HEK293 (cell line): ENCODE results near the gene NTN4.

Source experiments
- CTCF ChIA-PET: fragments of 350-600 bp; formaldehyde crosslinking; extraction: SDS; loops from one replicate; lab custom pipeline; 2021; ENCODE audit warnings: antibody characterized with exemption; lab: Yijun Ruan, JAX
- POLR2A ChIA-PET: fragments of 300-600 bp; formaldehyde crosslinking; extraction: SDS; loops from one replicate; lab custom pipeline; 2020; ENCODE audit warnings: antibody characterized with exemption, inconsistent platforms; lab: Yijun Ruan, JAX
- H3K27ac ChIP-seq: fragments of 200-500 bp; sonication (Bioruptor generic); 2 replicates; pipeline ENCODE4 v1.5.1; 2014; ENCODE audit warnings: low read depth, low read length, control low read depth, inconsistent platforms; ENCODE audit errors: extremely low read depth
- H3K36me3 ChIP-seq, 2 experiments: fragments of 200-500 bp in 1 of 2; sonication (Bioruptor generic) in 1 of 2; 1 replicate in 1 of 2; 2 replicates in 1 of 2; pipeline ENCODE4 v1.5.1; 2014 to 2017; ENCODE audit warnings: inconsistent platforms in 2 of 2, low read length in 2 of 2; ENCODE audit not compliant: control insufficient read depth in 2 of 2, insufficient read depth in 1 of 2
- H3K4me1 ChIP-seq: fragments of 200-500 bp; sonication (Bioruptor generic); 2 replicates; pipeline ENCODE4 v1.5.1; 2014; ENCODE audit warnings: mild to moderate bottlenecking, low read length, inconsistent platforms; ENCODE audit not compliant: control insufficient read depth, insufficient read depth
- H3K4me3 ChIP-seq: 2 replicates; pipeline ENCODE4 v1.5.1; 2011; ENCODE audit warnings: low read depth, mild to moderate bottlenecking, control low read depth, low read length, moderate library complexity
- H3K9me3 ChIP-seq: fragments of 200-500 bp; sonication (Bioruptor generic); 2 replicates; pipeline ENCODE4 v1.5.1; 2014; ENCODE audit warnings: low read depth, low read length, inconsistent platforms; ENCODE audit not compliant: control insufficient read depth, insufficient read depth
- KLF7 ChIP-seq: fragments of 450-650 bp; formaldehyde crosslinking; IDR thresholded peaks from 2 replicates; pipeline ENCODE4 v1.5.1; 2016; ENCODE audit warnings: missing biosample characterization, missing genetic modification characterization, borderline replicate concordance
- MEIS1 ChIP-seq: sonication (generic); formaldehyde crosslinking; IDR thresholded peaks from 2 replicates; pipeline ENCODE4 v1.8.1; 2022; ENCODE audit warnings: missing genetic modification reagents, mild to moderate bottlenecking, borderline replicate concordance
- SP2 ChIP-seq: fragments of 450-650 bp; formaldehyde crosslinking; IDR thresholded peaks from 2 replicates; pipeline ENCODE4 v1.5.1; 2016; ENCODE audit warnings: missing biosample characterization, missing genetic modification characterization
- TCF7L2 ChIP-seq: IDR thresholded peaks from 2 replicates; pipeline ENCODE4 v1.6.1; 2011; ENCODE audit warnings: low read depth, mild to moderate bottlenecking, inconsistent platforms, low read length, moderate library complexity, borderline replicate concordance
- ZBTB17 ChIP-seq: fragments of 450-650 bp; formaldehyde crosslinking; IDR thresholded peaks from 2 replicates; pipeline ENCODE4 v1.5.1; 2016; ENCODE audit warnings: missing biosample characterization, missing genetic modification characterization
- ZNF366 ChIP-seq: fragments of 450-650 bp; formaldehyde crosslinking; conservative IDR thresholded peaks from 2 replicates; pipeline ENCODE4 v1.5.1; 2016; ENCODE audit warnings: missing biosample characterization, missing genetic modification characterization
- ZNF544 ChIP-seq: fragments of 450-650 bp; formaldehyde crosslinking; IDR thresholded peaks from 2 replicates; pipeline ENCODE4 v1.5.0; 2017; ENCODE audit warnings: missing biosample characterization, missing genetic modification characterization
- ZNF580 ChIP-seq: fragments of 450-650 bp; formaldehyde crosslinking; IDR thresholded peaks from 2 replicates; pipeline ENCODE4 v1.5.1; 2016; ENCODE audit warnings: missing biosample characterization, missing genetic modification characterization
- ZNF624 ChIP-seq: fragments of 450-650 bp; formaldehyde crosslinking; IDR thresholded peaks from 2 replicates; pipeline ENCODE4 v1.5.1; 2017; ENCODE audit warnings: missing biosample characterization, missing genetic modification characterization
- ZNF660 ChIP-seq: fragments of 450-650 bp; IDR thresholded peaks from 2 replicates; pipeline ENCODE4 v1.5.1; 2018; ENCODE audit warnings: missing biosample characterization, mild to moderate bottlenecking, missing genetic modification characterization
- ZNF664 ChIP-seq: fragments of 450-650 bp; formaldehyde crosslinking; IDR thresholded peaks from 2 replicates; pipeline ENCODE4 v1.5.1; 2016; ENCODE audit warnings: missing biosample characterization, missing genetic modification characterization
- ZNF792 ChIP-seq: fragments of 450-650 bp; formaldehyde crosslinking; IDR thresholded peaks from 2 replicates; pipeline ENCODE4 v1.5.1; 2016; ENCODE audit warnings: missing biosample characterization, missing genetic modification characterization
- ZNF843 ChIP-seq: fragments of 450-650 bp; formaldehyde crosslinking; IDR thresholded peaks from 2 replicates; pipeline ENCODE4 v1.5.1; 2016; ENCODE audit warnings: missing biosample characterization, missing genetic modification characterization
- TF ChIP-seq, protein P1 (sequence below): fragments of 450-650 bp; formaldehyde crosslinking; IDR thresholded peaks from 2 replicates; pipeline ENCODE4 v1.5.1; 2017; ENCODE audit warnings: missing biosample characterization, missing genetic modification characterization
- TF ChIP-seq, protein P2 (sequence below): fragments of 450-650 bp; formaldehyde crosslinking; IDR thresholded peaks from 2 replicates; pipeline ENCODE4 v1.5.1; 2016; ENCODE audit warnings: missing biosample characterization, missing genetic modification characterization
- TF ChIP-seq, protein P3 (sequence below): fragments of 450-650 bp; formaldehyde crosslinking; IDR thresholded peaks from 2 replicates; pipeline ENCODE4 v1.5.1; 2017; ENCODE audit warnings: missing biosample characterization, mild to moderate bottlenecking, missing genetic modification characterization, moderate library complexity
- TF ChIP-seq, protein P4 (sequence below): fragments of 450-650 bp; formaldehyde crosslinking; IDR thresholded peaks from 2 replicates; pipeline ENCODE4 v1.5.1; 2017; ENCODE audit warnings: missing biosample characterization, missing genetic modification characterization

The NTN4 gene

GRCh38 chr12:95710386-95710785 lies 80.2 kb downstream of the NTN4 start:
- Histone ChIP-seq H3K4me1 (peaks cover 15% of the 10 kb centered on the region), H3K36me3 (no peaks in the 10 kb centered on the region; a peak in 1 of 3 replicates), H3K4me3 (no peak overlapping the region), H3K27ac (no peak overlapping the region), H3K9me3 (no peaks in the 10 kb centered on the region)
- ChIA-PET CTCF (no interaction called here), POLR2A (no interaction called here)
- TF ChIP-seq, protein P1, sequence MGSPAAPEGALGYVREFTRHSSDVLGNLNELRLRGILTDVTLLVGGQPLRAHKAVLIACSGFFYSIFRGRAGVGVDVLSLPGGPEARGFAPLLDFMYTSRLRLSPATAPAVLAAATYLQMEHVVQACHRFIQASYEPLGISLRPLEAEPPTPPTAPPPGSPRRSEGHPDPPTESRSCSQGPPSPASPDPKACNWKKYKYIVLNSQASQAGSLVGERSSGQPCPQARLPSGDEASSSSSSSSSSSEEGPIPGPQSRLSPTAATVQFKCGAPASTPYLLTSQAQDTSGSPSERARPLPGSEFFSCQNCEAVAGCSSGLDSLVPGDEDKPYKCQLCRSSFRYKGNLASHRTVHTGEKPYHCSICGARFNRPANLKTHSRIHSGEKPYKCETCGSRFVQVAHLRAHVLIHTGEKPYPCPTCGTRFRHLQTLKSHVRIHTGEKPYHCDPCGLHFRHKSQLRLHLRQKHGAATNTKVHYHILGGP (tag by site-specific recombination) = no peak

- Histone ChIP-seq H3K4me3 (no peak overlapping the region), H3K36me3 (no peaks in the 10 kb centered on the region; a peak in 1 of 3 replicates), H3K4me1 (peaks cover 15% of the 10 kb centered on the region), H3K9me3 (no peaks in the 10 kb centered on the region), H3K27ac (no peak overlapping the region)
- TF ChIP-seq, protein P2, sequence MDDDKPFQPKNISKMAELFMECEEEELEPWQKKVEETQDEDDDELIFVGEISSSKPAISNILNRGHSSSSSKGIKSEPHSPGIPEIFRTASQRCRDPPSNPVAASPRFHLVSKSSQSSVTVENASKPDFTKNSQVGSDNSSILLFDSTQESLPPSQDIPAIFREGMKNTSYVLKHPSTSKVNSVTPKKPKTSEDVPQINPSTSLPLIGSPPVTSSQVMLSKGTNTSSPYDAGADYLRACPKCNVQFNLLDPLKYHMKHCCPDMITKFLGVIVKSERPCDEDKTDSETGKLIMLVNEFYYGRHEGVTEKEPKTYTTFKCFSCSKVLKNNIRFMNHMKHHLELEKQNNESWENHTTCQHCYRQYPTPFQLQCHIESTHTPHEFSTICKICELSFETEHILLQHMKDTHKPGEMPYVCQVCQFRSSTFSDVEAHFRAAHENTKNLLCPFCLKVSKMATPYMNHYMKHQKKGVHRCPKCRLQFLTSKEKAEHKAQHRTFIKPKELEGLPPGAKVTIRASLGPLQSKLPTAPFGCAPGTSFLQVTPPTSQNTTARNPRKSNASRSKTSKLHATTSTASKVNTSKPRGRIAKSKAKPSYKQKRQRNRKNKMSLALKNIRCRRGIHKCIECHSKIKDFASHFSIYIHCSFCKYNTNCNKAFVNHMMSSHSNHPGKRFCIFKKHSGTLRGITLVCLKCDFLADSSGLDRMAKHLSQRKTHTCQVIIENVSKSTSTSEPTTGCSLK = no peak
- TF ChIP-seq ZNF366 (tag by site-specific recombination) (0 out of 2 replicates have a peak, but pooled peaks have one; percentile 27), ZBTB17 (tag by site-specific recombination) (peak; percentile 26; the same call in 1 of the 2 replicates), SP2 (no peak), TCF7L2 (no peak), ZNF664 (tag by site-specific recombination) (peak; percentile 73; the same call in 1 of the 2 replicates), ZNF792 (tag by site-specific recombination) (no peak), KLF7 (tag by site-specific recombination) (no peak), ZNF843 (tag by site-specific recombination) (peak; percentile 25; the same call in 1 of the 2 replicates), MEIS1 (CRISPR knock-in tag) (0 out of 2 replicates have a peak, but pooled peaks have one; percentile 53), ZNF624 (no peak), ZNF544 (no peak), ZNF580 (tag by site-specific recombination) (no peak), ZNF660 (tag by site-specific recombination) (peak; percentile 85)
- TF ChIP-seq, protein P3, sequence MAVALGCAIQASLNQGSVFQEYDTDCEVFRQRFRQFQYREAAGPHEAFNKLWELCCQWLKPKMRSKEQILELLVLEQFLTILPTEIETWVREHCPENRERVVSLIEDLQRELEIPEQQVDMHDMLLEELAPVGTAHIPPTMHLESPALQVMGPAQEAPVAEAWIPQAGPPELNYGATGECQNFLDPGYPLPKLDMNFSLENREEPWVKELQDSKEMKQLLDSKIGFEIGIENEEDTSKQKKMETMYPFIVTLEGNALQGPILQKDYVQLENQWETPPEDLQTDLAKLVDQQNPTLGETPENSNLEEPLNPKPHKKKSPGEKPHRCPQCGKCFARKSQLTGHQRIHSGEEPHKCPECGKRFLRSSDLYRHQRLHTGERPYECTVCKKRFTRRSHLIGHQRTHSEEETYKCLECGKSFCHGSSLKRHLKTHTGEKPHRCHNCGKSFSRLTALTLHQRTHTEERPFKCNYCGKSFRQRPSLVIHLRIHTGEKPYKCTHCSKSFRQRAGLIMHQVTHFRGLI = no peak
- TF ChIP-seq, protein P4, sequence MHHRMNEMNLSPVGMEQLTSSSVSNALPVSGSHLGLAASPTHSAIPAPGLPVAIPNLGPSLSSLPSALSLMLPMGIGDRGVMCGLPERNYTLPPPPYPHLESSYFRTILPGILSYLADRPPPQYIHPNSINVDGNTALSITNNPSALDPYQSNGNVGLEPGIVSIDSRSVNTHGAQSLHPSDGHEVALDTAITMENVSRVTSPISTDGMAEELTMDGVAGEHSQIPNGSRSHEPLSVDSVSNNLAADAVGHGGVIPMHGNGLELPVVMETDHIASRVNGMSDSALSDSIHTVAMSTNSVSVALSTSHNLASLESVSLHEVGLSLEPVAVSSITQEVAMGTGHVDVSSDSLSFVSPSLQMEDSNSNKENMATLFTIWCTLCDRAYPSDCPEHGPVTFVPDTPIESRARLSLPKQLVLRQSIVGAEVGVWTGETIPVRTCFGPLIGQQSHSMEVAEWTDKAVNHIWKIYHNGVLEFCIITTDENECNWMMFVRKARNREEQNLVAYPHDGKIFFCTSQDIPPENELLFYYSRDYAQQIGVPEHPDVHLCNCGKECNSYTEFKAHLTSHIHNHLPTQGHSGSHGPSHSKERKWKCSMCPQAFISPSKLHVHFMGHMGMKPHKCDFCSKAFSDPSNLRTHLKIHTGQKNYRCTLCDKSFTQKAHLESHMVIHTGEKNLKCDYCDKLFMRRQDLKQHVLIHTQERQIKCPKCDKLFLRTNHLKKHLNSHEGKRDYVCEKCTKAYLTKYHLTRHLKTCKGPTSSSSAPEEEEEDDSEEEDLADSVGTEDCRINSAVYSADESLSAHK (tag by site-specific recombination) = no peak
- TF ChIP-seq, all 188 proteins: peak for 6
- CTCF ChIA-PET = no interaction called here
- POLR2A ChIA-PET = no interaction called here
Measured at GRCh38 chr12:95709152-95709551, 81.4 kb downstream of the NTN4 start.
